HG02642 (cell line): ENCODE results near the gene CLEC6A.
"Not testable (repeated sequence)": the region's sequence is repeated elsewhere in the genome, so short reads cannot be mapped to it uniquely, and the experiment has no call there.

Source experiments
- ATAC-seq: cut with Tn5 transposase; IDR thresholded peaks from one replicate; pipeline ENCODE4 v1.9.1; 2021; ENCODE audit warnings: mild to moderate bottlenecking; ENCODE audit not compliant: unreplicated experiment, poor library complexity

The CLEC6A gene

GRCh38 chr12:8491646-8492530, 36.1 kb downstream of the CLEC6A start:
- ATAC-seq: no peak

GRCh38 chr12:8493084-8493483, 37.3 kb downstream of the CLEC6A start:
- peak; percentile 95 for ATAC-seq

GRCh38 chr12:8495671-8496070, 39.9 kb downstream of the CLEC6A start:
- not testable (repeated sequence) for ATAC-seq

GRCh38 chr12:8496074-8496473, 40.3 kb downstream of the CLEC6A start:
- ATAC-seq: not testable (repeated sequence)

GRCh38 chr12:8499616-8500015, 43.9 kb downstream of the CLEC6A start:
- ATAC-seq: no peak

GRCh38 chr12:8501720-8502119, 46.0 kb downstream of the CLEC6A start:
- ATAC-seq: no peak

GRCh38 chr12:8504351-8504750, 48.6 kb downstream of the CLEC6A start:
- no peak for ATAC-seq

GRCh38 chr12:8507596-8507995, 51.8 kb downstream of the CLEC6A start:
- no peak for ATAC-seq

GRCh38 chr12:8508223-8508622, 52.5 kb downstream of the CLEC6A start:
- no peak for ATAC-seq

GRCh38 chr12:8508910-8509841, 53.4 kb downstream of the CLEC6A start:
- no peak for ATAC-seq

- ATAC-seq: no peak
Measured at GRCh38 chr12:8513256-8513655, 57.5 kb downstream of the CLEC6A start, which contains the start of gene CLEC4D. CLEC4D (plus strand) TSS chr12:8513503; CDS start chr12:8513733, 230 bp downstream.

GRCh38 chr12:8517971-8518370, 62.2 kb downstream of the CLEC6A start:
- no peak for ATAC-seq

GRCh38 chr12:8519171-8519570, 63.4 kb downstream of the CLEC6A start:
- no peak for ATAC-seq

- no peak for ATAC-seq
Measured at GRCh38 chr12:8527250-8528130, 71.7 kb downstream of the CLEC6A start.
